ENCODE measurements around the gene SLC7A6. TPM values are rescaled to one million over a fixed set of nuclear protein-coding genes. Genes with fewer than 3 reads are reported as not detected.

Gene SLC7A6
- total and polyA plus RNA-seq, 2 of the 13 experiments (the other 11 are each of a cell fraction or from before 2014, with no cell fraction given) = 35.8 to 70.8 TPM

DNA sequence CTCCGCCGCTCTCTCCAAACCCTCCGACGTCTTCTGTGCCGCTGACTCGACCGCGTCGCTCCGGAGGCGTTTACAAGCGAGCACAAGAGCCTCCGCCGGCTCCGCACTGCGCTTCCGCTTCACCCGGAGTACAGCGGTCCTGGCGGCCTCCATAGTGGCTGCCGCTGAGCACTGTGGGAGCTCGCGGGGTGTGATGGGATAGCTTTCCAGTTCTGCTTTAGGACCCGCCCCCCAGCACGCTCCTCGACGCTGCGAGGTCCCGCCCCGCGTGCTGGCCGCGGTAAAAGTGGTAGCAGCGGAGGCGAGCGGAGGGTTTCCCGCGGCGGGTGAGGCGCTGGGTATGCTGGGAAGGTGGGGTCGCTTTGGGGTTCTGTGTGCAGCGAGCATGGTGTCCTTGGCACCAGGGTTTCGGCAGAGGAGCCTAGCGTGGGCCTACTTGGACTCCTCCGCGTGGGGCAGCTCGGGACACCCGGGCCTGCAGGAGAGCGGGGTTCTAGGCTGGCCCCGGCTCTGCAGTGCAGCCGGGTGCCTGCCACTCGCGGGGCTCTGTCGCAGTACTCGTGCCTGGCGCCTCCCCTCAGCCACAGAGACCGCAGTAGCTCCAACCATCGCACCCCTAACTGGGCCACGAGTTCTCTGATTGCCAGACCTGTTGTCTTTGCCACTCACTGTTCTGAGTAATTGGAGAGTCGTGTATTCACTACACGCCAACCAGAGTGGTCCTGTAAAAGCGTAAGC is 46.6 kb downstream of the SLC7A6 start, which contains the start of the genes PRMT7 and SLC7A6OS (continued):
- TF ChIP-seq HMG20B (CRISPR knock-in tag; conservative IDR thresholded peaks at IDR 0.05) = peak; percentile 91
- peak; percentile 95 for TF ChIP-seq ZNF160 (CRISPR knock-in tag; IDR thresholded peaks at IDR 0.05)
- TF ChIP-seq PITX1 (CRISPR knock-in tag; IDR thresholded peaks at IDR 0.05) = peak; percentile 94
- TF ChIP-seq ARNT (IDR thresholded peaks at IDR 0.05) = no peak
- TF ChIP-seq SRY (CRISPR knock-in tag; IDR thresholded peaks at IDR 0.05) = peak; percentile 99
- peak; percentile 86; the same call in 1 of the 2 replicates for TF ChIP-seq MIER2 (CRISPR knock-in tag; IDR thresholded peaks at IDR 0.05)
- peak; percentile 99 for TF ChIP-seq ZFP36L1 (CRISPR knock-in tag; IDR thresholded peaks at IDR 0.05)
- peak; percentile 99 for TF ChIP-seq ZNF780A (CRISPR knock-in tag; IDR thresholded peaks at IDR 0.05)
- TF ChIP-seq ZNF30 (CRISPR knock-in tag; IDR thresholded peaks at IDR 0.05) = peak; percentile 99
- TF ChIP-seq, protein P1, sequence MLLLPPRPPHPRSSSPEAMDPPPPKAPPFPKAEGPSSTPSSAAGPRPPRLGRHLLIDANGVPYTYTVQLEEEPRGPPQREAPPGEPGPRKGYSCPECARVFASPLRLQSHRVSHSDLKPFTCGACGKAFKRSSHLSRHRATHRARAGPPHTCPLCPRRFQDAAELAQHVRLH (CRISPR knock-in tag; IDR thresholded peaks at IDR 0.05; ENCODE audit: borderline replicate concordance, low read depth) = peak; percentile 100
- 0 out of 2 replicates have a peak, but pooled peaks have one; percentile 31 for TF ChIP-seq HHEX (CRISPR knock-in tag; IDR thresholded peaks at IDR 0.05)
- peak; percentile 54 for TF ChIP-seq U2AF1 (optimal IDR thresholded peaks at IDR 0.05; ENCODE audit: low read depth, low read length)
- TF ChIP-seq TARDBP (CRISPR knock-in tag; IDR thresholded peaks at IDR 0.05) = peak; percentile 97
- TF ChIP-seq, protein P2, sequence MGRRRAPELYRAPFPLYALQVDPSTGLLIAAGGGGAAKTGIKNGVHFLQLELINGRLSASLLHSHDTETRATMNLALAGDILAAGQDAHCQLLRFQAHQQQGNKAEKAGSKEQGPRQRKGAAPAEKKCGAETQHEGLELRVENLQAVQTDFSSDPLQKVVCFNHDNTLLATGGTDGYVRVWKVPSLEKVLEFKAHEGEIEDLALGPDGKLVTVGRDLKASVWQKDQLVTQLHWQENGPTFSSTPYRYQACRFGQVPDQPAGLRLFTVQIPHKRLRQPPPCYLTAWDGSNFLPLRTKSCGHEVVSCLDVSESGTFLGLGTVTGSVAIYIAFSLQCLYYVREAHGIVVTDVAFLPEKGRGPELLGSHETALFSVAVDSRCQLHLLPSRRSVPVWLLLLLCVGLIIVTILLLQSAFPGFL (CRISPR knock-in tag; IDR thresholded peaks at IDR 0.05) = peak; percentile 95
- TF ChIP-seq ZNF777 (CRISPR knock-in tag; IDR thresholded peaks at IDR 0.05) = peak; percentile 88
- no peak for TF ChIP-seq MAFF (IDR thresholded peaks at IDR 0.05; ENCODE audit: low read depth, low read length)
- peak; percentile 98 for TF ChIP-seq ZBTB38 (CRISPR knock-in tag; IDR thresholded peaks at IDR 0.05)
- peak; percentile 99 for TF ChIP-seq TBX2 (CRISPR knock-in tag; IDR thresholded peaks at IDR 0.05; ENCODE audit: borderline replicate concordance)
- peak; percentile 100 for TF ChIP-seq ATF7-NPFF (CRISPR knock-in tag; IDR thresholded peaks at IDR 0.05; ENCODE audit: low read depth)
- TF ChIP-seq, protein P3, sequence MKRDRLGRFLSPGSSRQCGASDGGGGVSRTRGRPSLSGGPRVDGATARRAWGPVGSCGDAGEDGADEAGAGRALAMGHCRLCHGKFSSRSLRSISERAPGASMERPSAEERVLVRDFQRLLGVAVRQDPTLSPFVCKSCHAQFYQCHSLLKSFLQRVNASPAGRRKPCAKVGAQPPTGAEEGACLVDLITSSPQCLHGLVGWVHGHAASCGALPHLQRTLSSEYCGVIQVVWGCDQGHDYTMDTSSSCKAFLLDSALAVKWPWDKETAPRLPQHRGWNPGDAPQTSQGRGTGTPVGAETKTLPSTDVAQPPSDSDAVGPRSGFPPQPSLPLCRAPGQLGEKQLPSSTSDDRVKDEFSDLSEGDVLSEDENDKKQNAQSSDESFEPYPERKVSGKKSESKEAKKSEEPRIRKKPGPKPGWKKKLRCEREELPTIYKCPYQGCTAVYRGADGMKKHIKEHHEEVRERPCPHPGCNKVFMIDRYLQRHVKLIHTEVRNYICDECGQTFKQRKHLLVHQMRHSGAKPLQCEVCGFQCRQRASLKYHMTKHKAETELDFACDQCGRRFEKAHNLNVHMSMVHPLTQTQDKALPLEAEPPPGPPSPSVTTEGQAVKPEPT (CRISPR knock-in tag; IDR thresholded peaks at IDR 0.05; ENCODE audit: low read depth) = peak; percentile 99
- TF ChIP-seq ZNF430 (CRISPR knock-in tag; IDR thresholded peaks at IDR 0.05) = peak; percentile 100
- TF ChIP-seq ZNF34 (CRISPR knock-in tag; IDR thresholded peaks at IDR 0.05; ENCODE audit: borderline replicate concordance) = no peak
- TF ChIP-seq YEATS4 (CRISPR knock-in tag; IDR thresholded peaks at IDR 0.05; ENCODE audit: borderline replicate concordance) = peak; percentile 98
- TF ChIP-seq ZFP82 (CRISPR knock-in tag; IDR thresholded peaks at IDR 0.05; ENCODE audit: borderline replicate concordance) = peak; percentile 100
- TF ChIP-seq, protein P4, sequence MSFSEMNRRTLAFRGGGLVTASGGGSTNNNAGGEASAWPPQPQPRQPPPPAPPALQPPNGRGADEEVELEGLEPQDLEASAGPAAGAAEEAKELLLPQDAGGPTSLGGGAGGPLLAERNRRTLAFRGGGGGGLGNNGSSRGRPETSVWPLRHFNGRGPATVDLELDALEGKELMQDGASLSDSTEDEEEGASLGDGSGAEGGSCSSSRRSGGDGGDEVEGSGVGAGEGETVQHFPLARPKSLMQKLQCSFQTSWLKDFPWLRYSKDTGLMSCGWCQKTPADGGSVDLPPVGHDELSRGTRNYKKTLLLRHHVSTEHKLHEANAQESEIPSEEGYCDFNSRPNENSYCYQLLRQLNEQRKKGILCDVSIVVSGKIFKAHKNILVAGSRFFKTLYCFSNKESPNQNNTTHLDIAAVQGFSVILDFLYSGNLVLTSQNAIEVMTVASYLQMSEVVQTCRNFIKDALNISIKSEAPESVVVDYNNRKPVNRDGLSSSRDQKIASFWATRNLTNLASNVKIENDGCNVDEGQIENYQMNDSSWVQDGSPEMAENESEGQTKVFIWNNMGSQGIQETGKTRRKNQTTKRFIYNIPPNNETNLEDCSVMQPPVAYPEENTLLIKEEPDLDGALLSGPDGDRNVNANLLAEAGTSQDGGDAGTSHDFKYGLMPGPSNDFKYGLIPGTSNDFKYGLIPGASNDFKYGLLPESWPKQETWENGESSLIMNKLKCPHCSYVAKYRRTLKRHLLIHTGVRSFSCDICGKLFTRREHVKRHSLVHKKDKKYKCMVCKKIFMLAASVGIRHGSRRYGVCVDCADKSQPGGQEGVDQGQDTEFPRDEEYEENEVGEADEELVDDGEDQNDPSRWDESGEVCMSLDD (CRISPR knock-in tag; IDR thresholded peaks at IDR 0.05; ENCODE audit: borderline replicate concordance) = peak; percentile 95
- peak; percentile 100 for TF ChIP-seq NFKB2 (CRISPR knock-in tag; IDR thresholded peaks at IDR 0.05; ENCODE audit: borderline replicate concordance)
